HG03280 (cell line): ENCODE measurements around the gene ADGRL1.

ENCODE experiments used
- ATAC-seq: cut with Tn5 transposase; IDR thresholded peaks from one replicate; pipeline ENCODE4 v1.9.1; 2021; ENCODE audit warnings: mild to moderate bottlenecking, moderate library complexity; ENCODE audit not compliant: unreplicated experiment

The ADGRL1 gene

DNA sequence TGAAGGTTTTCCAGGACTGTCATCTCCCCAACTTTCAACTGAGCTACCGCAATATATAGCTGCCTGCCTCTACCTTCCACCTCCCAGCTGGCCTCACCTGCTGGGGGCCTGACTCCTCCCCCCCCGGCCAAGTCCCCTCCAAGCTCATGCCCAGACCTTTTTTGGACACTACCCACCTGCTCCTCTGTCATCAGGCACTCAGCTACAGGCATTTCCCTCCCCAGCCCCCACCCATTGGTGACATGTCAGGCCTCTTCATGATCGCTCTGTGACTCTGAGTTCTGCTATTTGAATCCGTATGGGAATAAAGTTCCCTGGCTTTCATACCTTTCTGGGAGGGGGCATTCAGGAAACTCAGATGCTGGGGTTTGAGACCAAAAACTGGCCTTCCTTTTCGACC lies 90.2 kb downstream of the ADGRL1 start:
- no peak for ATAC-seq

DNA sequence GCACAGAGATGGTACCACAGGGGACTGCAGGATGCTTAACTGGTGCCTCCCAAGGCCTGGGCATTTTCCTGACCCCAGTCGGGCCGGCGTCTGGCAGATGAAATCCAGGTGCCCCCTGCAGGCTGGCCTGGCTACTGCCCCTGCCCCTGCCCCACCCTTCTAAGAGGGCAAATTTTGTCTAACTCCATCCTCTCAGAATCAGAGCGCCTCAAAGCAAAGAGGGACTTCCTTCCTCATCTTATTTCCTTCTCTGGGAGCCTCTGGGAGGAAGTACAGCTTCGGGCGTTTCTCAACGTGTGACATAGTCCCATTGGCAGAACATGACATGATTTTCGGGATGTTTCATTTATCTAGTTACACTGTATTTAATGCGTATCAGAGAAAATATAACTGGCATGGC lies 91.1 kb downstream of the ADGRL1 start:
- ATAC-seq: no peak

DNA sequence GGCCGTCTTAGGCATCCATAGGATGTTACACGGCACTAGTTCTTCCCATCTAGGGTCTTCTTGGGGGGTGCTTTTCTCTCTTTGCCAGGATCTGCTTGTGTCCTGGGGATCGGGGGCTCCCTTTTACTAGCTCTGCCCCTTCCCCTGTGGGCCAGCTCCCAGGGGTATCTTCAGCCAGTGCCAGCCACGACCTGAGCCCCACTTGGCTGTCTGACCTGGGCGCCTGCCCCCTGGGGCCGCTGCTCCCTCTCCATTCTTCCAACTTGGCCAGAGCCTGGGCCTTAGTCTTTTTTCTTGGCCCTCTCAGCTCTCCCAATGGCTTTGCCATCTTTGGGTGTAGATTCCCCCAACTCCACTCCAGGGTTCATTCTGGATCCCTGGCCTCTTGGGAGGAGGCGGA lies 91.5 kb downstream of the ADGRL1 start:
- no peak for ATAC-seq

DNA sequence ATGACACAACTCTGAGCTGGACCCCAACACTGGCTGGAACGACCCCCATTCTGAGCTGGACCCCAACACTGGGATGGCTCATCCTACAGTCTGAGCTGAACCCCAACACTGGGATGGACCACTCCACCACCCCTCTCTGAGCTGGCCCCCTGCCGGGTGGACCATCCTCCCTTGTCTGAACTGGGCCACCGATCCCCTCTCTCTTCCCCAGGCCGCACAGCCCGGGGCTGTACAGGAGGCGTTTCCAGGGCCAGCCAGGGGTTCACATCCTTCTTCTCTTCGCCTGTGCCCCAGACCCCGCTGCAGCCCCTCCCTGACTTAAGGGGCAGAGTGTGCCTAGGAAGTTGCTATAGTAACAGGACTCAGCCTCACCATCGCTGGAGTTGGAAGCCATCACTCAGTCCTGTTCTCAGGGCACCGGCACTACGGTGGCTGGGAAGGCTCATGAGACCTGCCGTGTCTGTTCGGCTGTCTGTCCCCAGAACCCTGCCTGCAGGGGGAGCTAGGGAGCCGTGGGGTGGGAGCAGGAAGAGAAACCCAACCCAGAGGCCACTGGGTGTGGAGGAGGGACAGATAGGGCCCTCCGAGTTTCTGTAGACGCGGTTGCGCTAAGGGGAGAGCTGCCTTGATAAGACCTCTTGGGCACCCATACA lies 92.1 kb downstream of the ADGRL1 start:
- no peak for ATAC-seq

DNA sequence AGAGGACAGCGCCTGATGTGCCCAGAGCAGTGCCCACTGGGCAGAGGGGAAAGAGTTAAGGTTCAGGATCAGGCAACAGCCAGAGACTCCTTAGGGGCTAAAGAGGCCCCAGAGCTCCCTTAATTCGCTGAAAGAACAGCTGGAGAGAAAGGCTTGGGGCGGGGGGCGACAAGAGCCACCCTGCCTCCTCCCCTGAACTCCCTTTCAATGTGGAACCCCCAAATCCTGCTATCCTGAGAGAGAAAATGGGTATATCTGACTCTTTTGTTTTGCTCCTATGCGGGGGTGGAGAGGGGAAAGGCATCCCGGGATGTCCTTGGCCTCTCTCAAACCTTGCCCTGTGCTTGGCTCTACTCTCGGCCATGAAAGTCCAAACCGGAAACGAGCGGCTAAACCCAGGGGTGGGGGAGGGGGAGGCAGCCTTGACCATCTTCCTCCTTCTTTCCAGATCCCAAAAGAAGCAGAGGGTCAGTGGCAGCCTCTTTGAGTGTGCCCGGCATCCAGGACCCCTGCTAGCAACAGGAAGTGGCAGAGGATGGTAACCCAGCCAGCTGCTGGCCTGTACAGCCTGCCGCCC lies 93.1 kb downstream of the ADGRL1 start:
- no peak for ATAC-seq

DNA sequence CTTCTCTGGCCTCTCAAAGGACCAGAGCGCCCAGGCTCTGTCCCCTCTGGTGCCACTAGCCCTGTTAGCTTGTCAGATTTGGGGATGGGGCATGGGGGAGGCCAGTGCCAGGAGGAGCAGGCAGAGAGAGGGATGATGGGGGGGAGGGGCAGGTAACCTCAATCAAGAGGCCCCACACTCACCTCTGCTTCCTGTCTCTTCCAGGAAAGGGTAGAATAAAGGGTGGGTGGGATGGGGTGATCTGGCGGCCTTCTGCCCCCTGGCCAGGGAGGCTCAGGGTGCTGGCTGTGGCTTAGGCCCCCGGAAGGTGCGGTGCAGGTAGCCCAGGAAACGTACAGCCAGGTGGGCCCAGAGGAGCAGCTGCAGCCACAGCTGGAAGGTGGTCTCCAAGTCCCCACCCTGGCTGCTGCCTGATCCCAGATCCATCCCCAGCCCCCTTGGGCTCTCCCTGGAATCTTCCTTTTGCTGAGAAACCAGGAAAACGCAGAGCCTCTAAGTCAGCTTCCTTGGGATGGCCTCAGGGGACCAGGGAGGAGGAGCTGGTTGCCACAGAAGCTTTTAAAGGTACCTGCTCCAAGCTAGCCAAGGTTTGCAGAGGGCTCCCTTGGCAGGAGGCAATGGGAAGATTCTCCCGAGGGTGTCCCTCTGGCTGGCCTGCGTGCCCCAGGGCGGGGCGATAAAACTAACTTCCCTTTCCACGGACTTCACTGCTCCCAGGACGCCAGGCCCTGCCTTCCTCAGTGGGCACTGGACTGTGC lies 93.7 kb downstream of the ADGRL1 start:
- ATAC-seq: no peak

DNA sequence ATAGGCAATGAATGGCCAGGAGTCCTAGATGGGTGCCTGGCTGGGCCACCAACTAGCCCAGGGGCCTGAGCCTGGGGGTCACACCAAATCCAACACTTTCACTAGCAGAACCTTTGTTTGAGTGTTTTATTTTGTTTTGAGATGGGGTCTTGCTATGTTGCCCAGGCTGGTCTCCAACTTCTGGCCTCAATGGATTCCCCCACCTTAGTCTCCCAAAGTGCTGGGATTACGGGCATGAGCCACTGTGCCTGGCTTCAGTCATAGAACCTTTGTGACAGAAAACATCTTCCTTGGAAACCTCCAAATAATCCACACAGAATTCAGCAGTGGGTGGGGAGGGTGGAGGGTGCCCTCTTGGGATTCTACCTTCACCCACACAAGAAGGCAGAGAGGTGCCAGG lies 94.5 kb downstream of the ADGRL1 start:
- no peak for ATAC-seq

DNA sequence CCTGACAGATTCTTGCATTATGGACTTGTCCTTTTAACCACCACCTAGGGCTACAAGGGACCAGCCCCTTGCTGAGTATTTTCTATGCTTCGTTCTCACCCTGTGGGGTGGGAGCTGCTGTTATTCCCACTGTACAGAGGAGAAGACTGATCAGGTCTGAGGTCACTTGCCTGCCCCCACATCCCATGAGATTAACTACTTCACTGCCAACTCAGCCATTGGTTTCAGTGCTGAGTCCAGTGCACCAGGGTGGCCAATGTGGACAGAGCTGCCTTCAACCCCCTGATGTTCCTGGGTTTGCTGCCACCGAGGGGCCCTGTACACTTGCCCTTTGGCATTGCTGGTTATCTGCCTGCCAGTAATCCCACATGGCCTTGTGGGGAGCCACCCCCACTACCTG lies 95.3 kb downstream of the ADGRL1 start:
- ATAC-seq: no peak

DNA sequence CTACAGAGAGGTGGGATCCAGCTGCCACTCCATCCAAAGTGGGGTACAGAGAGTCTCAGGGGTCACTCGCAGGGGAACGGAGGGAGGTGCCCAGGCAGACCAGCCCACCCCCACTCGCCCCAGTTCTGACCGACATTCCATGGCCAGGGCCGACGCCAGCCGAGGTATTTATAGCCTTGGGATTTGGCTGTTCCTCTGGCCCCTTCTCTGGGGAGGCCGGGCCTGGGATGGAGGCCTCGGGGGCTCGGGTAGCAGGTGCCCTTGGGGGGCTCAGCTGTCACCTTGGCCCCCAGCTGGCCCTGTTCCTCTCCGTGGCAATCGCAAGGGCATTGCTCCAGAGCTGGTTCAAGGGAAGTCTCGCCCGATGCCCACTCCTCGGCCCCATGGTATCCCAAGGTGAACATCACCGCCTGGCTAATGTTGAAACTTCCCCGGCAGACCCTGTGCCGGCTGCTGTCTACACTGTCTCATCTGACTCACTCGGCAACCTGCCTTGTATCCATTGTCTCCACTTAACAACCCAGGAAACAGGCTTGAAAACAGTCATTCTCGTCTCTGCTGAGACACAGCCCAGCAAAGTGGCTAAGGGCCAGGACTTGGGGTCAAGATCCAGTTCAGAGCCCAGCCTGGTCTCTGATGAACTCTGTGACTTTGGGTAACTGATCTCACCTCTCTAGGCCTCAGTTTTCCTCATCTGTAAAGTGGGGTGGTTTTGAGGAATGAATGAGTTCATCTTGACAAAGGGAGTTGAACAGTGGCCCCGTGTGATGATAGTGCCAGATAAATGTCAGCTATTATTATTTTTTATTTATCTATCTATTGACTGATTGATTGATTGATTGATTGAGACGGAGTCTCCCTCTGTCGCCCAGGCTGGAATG lies 98.1 kb downstream of the ADGRL1 start:
- ATAC-seq: no peak

DNA sequence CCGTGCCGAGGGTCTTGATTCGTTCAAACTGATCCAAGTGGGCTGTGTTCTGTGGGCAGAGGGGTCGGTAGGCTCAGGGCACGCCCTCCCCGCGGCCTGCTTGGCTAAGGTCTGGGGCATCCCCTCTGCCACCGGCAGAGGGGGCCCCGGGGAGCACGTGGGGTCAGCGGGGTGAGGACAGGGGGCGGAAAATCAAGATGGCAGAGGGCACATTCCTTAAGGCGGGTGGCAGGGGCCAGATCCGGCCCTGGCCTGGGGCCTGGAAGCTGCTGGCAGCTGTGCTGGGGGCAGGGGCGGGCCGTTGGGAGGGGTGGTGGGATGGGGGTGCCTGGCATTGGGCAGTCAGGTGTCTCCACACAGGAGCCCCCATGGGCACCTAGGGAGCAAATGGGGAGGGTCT lies 99.1 kb downstream of the ADGRL1 start:
- no peak for ATAC-seq

DNA sequence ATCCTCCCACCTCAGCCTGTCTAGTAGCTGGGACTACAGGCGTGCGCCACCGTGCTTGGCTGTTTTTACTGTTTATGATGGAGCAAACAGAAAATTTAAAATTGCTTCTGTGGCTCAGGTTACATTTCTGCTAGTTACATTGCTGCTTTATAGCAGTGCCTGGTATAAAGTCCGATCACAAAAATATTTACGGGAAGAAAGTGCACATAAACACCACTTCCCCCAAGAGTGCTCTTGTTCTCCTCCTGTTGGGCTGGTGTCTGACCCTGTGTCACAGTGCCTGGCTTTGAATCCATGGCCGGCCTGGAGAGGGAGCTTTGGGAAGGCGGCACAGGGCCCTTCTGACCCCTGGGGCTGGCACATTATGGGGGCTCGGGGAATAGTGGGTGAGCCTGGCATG lies 100.3 kb downstream of the ADGRL1 start:
- no peak for ATAC-seq

DNA sequence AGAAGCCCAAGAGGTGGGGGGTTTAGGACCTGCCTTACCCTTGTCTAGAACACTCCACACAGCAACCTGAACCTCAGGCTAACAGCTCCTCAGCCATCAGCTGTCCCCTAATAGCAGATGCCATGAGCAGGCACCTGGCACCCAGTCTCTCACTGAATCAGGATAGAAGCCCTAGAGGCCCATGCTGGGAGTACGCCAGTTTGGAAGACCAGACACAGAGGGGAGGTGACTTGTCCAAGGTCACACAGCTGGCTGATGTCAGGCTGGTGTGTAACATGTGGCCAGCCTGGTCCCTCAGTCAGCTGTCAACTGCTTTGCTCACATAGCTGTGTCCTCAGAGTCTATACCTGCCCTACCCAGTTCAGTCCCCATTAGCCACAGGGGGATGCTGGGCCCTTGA lies 102.7 kb downstream of the ADGRL1 start:
- ATAC-seq: no peak

DNA sequence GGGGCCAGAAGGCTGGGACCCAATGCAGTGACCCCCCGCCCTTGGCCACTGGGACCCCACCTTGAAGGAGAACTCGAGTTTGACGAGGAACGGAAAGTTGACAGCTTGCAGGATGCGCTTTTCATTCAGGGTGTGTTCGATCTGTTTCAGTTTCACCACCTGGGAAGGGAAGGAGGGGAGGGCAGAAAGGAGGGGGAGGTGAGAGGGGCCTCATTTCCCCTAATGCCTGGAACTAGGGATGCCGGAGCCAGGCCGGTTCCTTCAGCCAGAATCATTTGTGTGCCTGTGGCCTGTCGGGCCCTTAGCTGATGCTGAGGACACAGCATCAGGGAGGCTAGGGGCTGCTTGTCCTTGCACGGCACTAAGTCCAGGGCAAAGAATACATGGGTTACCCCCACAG lies 103.2 kb downstream of the ADGRL1 start:
- no peak for ATAC-seq

DNA sequence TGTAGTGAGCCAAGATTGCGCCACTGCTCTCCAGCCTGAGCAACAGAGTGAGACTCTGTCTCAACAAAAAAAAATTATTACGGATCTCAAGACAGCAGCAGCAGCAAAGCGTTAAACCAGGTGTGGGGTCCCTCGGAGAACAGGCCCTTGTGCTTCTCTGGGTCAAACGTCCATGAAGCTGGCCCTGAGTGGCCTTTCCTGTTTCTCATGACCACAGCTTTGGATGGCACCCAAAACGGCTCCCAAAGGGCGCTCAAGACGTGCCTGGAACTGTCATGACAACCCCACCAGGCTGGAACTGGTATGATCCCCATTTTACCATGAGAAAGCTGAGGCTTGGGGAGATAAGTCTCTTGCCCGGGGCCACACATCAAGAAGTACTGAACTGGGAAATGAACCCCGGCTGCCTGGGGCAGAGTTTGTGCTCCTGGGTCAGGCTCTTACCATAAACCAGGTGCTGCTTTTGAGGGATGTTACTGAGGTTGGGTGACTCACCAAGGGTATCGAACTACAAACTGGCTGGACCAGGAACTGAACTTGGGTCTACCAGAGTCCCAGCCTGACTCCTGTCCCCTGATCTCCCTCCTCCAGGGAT lies 103.8 kb downstream of the ADGRL1 start:
- ATAC-seq: no peak

DNA sequence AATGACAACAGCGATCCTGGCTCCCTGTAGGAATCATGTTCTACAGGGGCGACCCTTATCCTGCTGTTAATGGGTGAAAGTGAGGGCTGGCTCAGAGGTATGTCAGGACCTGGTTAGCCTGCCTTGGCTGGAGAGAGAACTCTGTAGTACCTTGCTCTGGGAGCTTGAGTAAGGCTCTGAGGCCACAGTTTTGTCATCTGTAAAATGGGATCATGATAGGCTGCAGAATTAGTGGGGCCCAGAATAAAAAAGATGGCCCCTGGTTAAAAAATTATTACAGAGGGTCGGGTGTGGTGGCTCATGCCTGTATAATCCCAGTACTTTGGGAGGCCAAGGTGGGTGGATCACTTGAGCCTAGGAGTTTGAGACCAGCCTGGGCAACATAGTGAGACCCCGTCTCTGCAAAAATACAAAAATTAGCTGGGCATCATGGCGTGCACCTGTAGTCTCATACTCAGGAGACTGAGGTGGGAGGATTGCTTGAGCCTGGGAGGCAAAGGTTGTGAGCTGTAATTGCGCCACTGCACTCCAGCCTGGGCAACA lies 104.9 kb downstream of the ADGRL1 start:
- no peak for ATAC-seq
